Neural crest cell (in vitro differentiated cells): ENCODE measurements around the gene ARHGAP10. TPM values are rescaled to one million over a fixed set of nuclear protein-coding genes. Genes with fewer than 3 reads are reported as not detected.

Source experiments
- DNase-seq: peaks from one replicate; pipeline ENCODE4 v3.0.0; 2021; ENCODE audit warnings: low read depth, mixed read lengths, low spot score
- H3K27ac Mint-ChIP-seq: one replicate; pipeline ENCODE4 v1.8.0; 2021; ENCODE audit warnings: mild to moderate bottlenecking, mixed read lengths; ENCODE audit not compliant: unreplicated experiment
- H3K27me3 Mint-ChIP-seq: 2 replicates; pipeline ENCODE4 v1.8.0; 2021; ENCODE audit warnings: low read depth, mild to moderate bottlenecking, mixed read lengths
- H3K36me3 Mint-ChIP-seq: 2 replicates; pipeline ENCODE4 v1.8.0; 2021; ENCODE audit warnings: low read depth, mild to moderate bottlenecking, mixed read lengths
- H3K4me1 Mint-ChIP-seq: 2 replicates; pipeline ENCODE4 v1.8.0; 2021; ENCODE audit warnings: mixed read lengths
- H3K4me3 Mint-ChIP-seq: one replicate; pipeline ENCODE4 v1.8.0; 2021; ENCODE audit warnings: mild to moderate bottlenecking, mixed read lengths
- H3K9me3 Mint-ChIP-seq: 2 replicates; pipeline ENCODE4 v1.8.0; 2021; ENCODE audit warnings: mixed read lengths
- CTCF ChIP-seq: fragments of 200-600 bp; sonication (generic); conservative IDR thresholded peaks from 2 replicates; pipeline ENCODE4 v1.5.0; 2021; ENCODE audit warnings: antibody characterized with exemption, mild to moderate bottlenecking
- total RNA-seq: library from RNA; stranded (reverse); gene quantifications from 2 replicates; pipeline ENCODE4 v1.2.1, GENCODE V29; 2021

Gene ARHGAP10
- total RNA-seq, 1 donor from 2014 or later, result 4.0 TPM

GRCh38 chr4:147689067-147689466, 42.8 kb upstream of the ARHGAP10 start:
- Mint-ChIP-seq H3K36me3 (no peaks in the 10 kb centered on the region), H3K27ac (no peak overlapping the region), H3K4me1 (peaks cover 6% of the 10 kb centered on the region), H3K27me3 (peaks cover 49% of the 10 kb centered on the region), H3K4me3 (no peak overlapping the region), H3K9me3 (no peaks in the 10 kb centered on the region)
- DNase-seq, result no peak
- TF ChIP-seq CTCF, result no peak

- Mint-ChIP-seq H3K4me1 (no peaks in the 10 kb centered on the region), H3K27ac (no peak overlapping the region), H3K36me3 (no peaks in the 10 kb centered on the region), H3K9me3 (no peaks in the 10 kb centered on the region), H3K27me3 (peaks cover 48% of the 10 kb centered on the region), H3K4me3 (no peak overlapping the region)
- no peak for DNase-seq
- no peak for TF ChIP-seq CTCF
Measured at GRCh38 chr4:147691820-147692219, 40.1 kb upstream of the ARHGAP10 start.

- no peak overlapping the region for H3K4me3 Mint-ChIP-seq
- DNase-seq, result no peak
- TF ChIP-seq CTCF, result no peak
- H3K27me3 Mint-ChIP-seq, result peaks cover 49% of the 10 kb centered on the region
- H3K4me1 Mint-ChIP-seq, result no peaks in the 10 kb centered on the region
- no peaks in the 10 kb centered on the region for H3K9me3 Mint-ChIP-seq
- no peaks in the 10 kb centered on the region for H3K36me3 Mint-ChIP-seq
- no peak overlapping the region for H3K27ac Mint-ChIP-seq
Measured at GRCh38 chr4:147693218-147693617, 38.7 kb upstream of the ARHGAP10 start.

- no peaks in the 10 kb centered on the region for H3K9me3 Mint-ChIP-seq
- no peak for DNase-seq
- H3K36me3 Mint-ChIP-seq, result no peaks in the 10 kb centered on the region
- no peak for TF ChIP-seq CTCF
- H3K4me1 Mint-ChIP-seq, result no peaks in the 10 kb centered on the region
- no peak overlapping the region for H3K4me3 Mint-ChIP-seq
- peaks cover 35% of the 10 kb centered on the region for H3K27me3 Mint-ChIP-seq
- H3K27ac Mint-ChIP-seq, result no peak overlapping the region
Measured at GRCh38 chr4:147696866-147697265, 35.0 kb upstream of the ARHGAP10 start.

GRCh38 chr4:147704846-147705245, 27.0 kb upstream of the ARHGAP10 start:
- no peak for TF ChIP-seq CTCF
- Mint-ChIP-seq H3K27me3 (peaks cover 45% of the 10 kb centered on the region), H3K9me3 (no peaks in the 10 kb centered on the region)

More at GRCh38 chr4:147704846-147705245, 27.0 kb upstream of the ARHGAP10 start:
- H3K36me3 Mint-ChIP-seq, result no peaks in the 10 kb centered on the region
- H3K27ac Mint-ChIP-seq, result no peak overlapping the region
- H3K4me3 Mint-ChIP-seq, result no peak overlapping the region
- no peaks in the 10 kb centered on the region for H3K4me1 Mint-ChIP-seq
- DNase-seq, result no peak
